ENCODE results near the gene HPN.
"Not testable (repeated sequence)": the region's sequence is repeated elsewhere in the genome, so short reads cannot be mapped to it uniquely, and the experiment has no call there.

HPN gene

DNA sequence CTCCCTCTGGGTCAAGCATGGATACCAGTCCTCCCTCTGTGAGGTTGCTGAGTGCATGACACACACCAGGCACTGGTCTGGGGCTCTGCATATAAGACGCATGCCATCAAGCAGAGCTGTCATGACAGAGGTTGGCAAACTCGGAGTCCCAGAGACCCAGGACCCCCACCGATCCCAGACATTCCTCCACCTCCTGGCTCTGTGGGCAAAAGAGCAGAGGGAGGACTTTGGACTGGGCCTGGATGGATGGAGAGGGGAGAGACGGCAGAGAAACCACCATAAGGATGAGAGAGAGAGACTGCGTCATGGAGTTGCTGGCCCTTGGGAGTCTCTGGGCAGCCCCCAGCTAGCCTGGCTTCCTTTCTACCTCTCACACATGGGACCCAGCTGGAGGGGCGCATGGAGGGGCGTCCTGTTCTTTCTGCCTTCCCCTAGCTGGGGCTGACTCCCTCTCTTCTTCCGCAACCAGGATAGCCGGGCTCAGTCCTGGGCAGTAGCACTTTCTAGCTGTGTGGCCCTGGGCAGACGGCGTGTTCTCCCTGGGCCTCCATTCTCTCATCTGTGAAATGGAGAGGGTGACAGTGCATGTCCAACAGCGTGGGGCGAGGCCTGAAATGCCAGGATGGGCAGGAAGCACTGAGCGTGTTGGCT, 1.6 kb downstream of the HPN start:
- no peak for DNase-seq (ENCODE audit: low read depth in 2 of 2)

DNA sequence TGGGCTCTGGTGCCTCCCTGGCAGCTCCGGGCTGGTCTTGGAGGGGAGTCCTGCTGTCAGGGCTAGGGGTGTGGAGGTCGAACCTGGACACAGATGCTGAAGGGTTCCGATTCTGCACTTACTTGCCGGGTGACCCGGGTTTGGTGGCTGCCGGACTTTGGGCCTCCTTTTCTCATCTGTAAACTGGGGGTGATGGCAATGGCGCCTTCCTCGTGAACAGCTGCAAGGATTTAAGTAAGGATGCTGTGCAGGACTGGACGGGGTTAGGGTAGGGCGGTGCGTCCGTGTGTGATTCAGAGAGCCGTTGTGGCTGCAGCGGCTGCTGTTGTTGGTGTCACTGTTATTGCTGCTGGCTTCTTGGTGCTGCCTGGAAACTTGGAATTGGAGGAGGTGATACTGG, 2.4 kb downstream of the HPN start:
- DNase-seq (ENCODE audit: low read depth in 2 of 2) = no peak

DNA sequence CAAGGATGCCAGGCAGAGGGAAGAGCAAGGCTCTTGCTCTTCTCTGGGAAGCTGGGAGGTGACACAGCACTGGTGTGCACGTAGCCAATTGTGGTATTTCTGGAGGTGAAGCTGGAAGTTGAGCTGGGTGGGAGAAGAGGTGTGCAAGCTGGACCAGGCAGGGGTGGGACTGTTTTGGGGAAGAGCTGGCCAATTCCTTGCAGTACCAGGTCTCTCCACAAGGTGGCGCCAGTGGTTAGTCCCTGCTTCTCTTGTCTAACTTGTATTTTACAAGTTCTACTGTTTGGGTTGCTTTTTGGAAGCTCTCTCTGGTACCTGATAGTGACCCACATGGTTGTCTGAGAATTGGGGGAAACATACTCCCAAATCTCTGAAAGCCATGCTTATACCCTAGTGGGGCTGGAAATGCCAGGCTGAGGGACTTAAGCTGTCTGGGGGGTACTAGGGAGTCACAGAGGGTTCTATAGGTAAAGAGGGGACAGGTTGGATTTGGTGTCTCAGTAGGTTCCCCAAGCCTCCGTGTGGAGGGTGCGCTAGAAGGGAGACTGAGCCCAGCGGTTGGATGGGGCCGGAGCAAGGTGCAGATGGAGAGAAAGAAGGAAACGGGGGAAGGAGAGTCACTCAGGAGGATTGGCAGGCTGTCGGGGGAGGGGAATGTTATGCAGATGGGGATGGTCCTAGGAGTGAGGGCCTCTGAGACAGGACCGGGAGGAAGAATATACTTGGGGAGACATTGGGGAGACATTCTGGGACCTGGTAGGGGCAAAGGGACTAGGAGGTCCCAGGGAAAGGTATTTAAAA, 3.0 kb downstream of the HPN start:
- DNase-seq (ENCODE audit: low read depth in 2 of 2) = no peak

DNA sequence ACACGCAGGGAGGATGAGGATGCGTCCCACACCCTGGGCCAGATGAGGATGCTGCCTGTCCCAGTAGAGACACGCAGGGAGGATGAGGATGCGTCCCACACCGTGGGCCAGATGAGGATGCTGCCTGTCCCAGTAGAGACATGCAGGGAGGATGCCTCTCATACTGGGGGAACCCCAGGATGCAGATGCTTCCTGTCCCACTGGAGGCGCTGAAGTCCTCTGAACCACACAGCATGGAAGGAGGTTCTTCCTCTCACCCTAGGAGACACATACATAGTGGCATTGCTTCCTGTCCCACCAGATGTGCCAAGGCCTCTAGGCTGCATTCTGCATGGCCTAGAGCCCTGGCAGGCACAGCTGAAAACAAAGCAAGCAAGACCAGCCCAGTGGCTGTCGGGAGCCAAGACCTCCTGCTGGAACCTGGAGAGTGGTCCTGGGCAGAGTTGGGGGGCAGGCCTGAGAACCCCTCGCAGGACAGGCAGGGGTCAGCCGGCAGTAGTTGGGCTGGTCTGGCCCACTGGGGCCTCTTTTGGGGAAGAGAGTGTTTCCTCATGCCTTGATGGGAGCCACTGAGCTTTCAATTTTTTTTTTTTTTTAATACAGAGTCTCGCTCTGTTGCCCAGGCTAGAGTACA, 4.3 kb downstream of the HPN start:
- DNase-seq (ENCODE audit: low read depth in 2 of 2) = no peak

DNA sequence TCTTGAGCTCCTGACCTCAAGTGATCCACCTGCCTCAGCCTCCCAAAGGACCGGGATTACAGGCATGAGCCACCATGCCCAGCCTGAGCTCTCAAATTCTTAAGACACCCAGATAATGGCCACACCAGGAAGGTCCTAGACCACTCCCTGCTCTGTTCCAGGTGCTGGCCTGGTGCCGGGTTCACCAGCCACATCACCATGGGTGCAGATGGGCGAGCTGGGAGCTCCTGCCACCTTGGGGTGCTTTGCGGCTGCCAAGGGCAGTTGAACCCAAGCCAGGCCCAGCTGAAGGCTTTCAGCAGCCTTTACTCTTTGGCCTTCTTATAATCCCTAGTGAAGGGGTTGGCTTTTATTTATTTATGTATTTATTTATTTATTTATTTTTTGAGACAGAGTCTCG, 4.9 kb downstream of the HPN start:
- no peak for DNase-seq (ENCODE audit: low read depth in 2 of 2)

DNA sequence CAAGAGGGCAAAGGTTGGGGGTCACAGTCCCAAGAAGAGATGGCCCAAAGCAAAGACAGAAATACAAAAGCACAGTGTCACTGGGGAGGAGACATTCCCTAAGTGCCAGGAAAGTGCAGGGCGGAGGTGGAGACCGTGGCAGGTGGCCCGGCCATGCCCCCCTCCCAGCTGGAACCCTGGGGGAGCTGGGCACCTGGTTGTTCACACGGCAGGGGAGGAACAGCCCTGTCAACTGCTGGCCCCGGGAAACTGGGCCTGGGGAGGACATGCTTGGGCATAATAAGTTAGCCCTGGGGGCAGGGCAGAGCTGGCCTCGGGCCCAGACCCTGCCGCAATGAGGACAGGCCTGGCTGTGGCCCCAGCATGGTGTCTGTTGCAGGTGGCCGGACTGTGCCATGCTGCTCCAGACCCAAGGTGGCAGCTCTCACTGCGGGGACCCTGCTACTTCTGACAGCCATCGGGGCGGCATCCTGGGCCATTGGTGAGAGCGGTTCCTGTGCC, 7.4 kb downstream of the HPN start:
- no peak for DNase-seq (ENCODE audit: low read depth in 2 of 2)

DNA sequence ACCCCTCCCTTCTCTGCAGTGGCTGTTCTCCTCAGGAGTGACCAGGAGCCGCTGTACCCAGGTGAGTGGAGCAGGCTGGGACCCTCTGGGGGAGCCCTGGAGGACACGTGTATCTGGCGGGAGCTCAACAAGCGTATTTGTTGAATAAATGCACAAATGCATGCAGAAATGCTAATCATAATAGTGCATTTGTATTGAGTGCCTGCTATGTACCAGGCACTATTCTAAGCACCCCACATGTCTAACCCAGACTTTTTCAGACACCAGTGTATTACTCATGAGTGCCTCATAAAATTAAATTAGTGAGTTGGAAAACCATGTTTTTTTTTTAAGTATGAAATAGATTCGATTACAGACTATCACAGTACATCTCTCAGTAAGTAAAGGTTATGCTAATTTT, 7.9 kb downstream of the HPN start:
- no peak for DNase-seq (ENCODE audit: low read depth in 2 of 2)

DNA sequence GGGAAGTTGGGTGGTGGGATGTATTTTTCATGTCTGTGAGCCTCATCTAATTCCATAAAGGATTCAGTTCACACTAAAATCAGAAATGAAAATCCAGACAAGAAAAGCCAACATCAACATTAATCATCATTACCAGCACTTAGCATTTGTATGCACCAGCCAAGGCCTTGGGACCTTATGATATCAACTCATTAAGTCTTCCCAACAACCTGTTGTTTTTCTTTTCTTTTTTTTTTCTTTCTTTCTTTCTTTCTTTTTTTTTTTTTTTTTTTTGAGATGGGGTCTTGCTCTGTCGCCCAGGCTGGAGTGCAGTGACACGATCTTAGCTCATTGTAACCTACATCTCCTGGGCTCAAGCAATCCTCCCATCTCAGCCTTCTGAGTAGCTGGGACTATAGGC, 9.1 kb downstream of the HPN start:
- not testable (repeated sequence) for DNase-seq (ENCODE audit: low read depth in 2 of 2)

DNA sequence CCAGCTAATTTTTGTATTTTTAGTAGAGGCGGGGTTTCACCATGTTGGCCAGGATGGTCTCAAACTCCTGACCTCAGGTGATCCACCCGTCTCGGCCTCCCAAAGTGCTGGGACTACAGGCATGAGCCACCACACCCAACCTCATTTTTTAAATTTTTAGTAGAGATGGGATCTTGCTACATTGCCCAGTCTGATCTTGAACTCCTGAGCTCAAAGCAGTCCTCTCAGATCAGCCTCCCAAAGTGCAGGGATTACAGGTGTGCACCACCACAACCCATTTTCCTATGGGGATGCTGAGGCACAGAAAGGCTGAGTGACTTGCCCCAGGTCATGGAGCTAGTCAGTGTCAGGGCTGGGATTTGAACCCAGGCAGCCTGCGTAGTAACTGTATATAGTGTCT, 9.7 kb downstream of the HPN start:
- DNase-seq (ENCODE audit: low read depth in 2 of 2) = not testable (repeated sequence)

DNA sequence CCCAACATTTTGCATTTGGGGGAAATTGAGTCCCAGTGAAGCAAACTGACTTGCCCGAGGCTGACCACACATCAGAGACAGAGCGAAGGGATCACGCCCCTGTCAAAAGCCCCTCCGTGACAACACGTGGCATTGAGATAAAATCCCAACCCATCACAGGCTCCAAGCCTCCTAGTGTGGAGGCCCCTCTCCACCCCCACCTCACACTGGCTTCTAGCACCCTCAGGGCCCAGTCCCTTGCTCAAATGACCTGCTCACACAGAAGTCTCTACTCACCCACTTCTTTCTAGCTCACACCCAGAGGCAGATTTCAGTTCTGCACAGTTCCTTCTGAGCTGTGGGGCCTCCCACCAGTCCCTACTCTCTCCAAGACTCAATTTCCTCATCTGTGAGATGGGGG, 10.3 kb downstream of the HPN start:
- no peak for DNase-seq (ENCODE audit: low read depth in 2 of 2)

DNA sequence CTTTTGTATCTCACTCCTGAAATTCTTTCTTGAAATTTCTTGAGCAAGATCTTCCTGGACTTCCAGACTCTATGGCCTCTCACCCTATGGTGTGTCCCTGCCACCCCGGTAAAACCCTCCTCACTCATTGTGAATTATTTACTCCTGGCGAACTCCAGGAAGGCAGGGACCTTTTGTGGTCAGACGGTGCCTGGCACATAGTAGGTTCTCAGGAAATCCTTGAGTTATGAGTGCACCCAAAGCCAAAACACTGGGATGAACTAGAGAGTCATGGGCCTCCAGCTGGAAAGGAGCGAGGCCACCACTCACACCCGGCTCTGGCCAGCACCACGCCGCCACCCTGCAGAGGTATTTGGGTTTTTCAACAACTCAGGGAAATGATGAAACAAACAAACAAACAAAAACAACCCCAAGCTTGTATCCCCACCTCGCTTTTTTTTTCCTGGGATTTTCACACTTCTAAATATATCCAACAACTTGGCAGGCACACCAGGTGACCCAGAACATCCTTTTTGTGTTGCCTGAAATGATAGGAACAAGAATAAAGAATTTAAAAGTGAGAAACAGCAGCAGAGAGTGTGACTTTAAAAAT, 11.2 kb downstream of the HPN start:
- no peak for DNase-seq (ENCODE audit: low read depth in 2 of 2)

DNA sequence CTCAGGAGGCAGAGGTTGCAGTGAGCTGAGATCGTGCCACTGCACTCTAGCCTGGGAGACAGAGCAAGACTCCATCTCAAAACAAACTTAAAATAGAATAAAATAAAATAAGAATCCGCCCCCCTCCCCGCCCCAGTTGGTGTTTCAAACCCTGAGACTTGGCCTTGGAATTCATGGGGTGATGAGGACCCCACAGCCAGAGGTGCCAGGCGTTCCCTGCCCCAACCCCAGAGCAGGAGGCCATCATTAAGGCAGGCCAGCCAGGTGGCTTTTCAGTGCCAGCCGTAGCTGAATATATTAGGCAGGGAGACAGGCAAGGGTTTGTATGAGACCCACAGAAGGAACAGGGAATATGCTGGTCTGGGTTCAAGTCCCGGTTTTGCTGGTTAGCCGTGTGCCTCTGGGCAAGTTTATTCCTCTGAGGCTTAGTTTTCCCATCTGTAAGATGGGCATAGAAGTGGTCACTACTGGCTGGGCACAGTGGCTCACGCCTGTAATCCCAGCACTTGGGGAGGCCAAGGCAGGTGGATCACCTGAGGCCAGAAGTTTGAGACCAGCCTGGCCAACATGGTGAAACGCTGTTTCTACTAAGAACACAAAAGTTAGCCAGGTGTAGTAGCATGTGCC, 12.3 kb downstream of the HPN start:
- no peak for DNase-seq (ENCODE audit: low read depth in 2 of 2)

DNA sequence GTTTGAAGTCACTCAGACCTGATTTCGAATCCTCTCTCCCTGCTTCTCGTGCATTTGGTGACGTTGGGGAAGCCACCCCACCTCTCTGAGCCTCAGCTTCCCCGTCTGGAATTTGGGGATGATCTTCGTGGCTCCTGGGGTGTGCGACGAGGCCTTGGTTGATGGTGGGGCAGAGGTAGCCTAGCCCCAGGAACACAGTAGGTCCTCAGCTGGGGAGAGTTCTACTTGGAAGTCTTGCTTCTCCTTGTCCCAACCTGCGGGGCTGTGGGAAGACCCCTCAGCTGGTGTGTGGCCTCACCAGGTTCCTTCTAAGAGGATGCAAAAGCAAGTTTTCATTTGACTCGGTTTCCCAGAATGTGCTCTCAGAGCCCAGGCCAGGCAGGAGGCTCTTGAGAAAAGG, 13.1 kb downstream of the HPN start:
- no peak for DNase-seq (ENCODE audit: low read depth in 2 of 2)

DNA sequence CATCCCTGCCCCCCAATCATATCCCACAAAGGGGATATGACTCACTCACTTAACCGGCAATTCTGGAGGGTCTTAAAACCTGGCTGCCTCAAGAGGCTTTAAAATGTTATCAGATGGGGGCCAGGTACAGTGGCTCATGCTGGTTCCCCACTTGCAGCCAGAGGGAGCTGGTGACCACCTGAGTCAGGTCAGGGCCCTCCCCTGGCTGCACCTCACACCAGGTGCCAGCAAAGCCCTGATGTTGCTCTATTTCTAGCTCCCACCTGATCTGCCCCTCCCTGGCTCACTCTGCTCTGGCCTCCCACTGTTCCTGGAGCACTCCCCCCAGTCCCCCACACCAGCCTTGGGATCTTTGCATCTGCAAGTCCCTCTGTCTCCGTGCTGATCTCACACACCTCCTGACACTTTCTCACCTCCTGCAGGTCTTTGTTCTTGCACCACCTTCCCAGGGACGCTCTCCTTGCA, 14.2 kb downstream of the HPN start:
- no peak for DNase-seq (ENCODE audit: low read depth in 2 of 2)

DNA sequence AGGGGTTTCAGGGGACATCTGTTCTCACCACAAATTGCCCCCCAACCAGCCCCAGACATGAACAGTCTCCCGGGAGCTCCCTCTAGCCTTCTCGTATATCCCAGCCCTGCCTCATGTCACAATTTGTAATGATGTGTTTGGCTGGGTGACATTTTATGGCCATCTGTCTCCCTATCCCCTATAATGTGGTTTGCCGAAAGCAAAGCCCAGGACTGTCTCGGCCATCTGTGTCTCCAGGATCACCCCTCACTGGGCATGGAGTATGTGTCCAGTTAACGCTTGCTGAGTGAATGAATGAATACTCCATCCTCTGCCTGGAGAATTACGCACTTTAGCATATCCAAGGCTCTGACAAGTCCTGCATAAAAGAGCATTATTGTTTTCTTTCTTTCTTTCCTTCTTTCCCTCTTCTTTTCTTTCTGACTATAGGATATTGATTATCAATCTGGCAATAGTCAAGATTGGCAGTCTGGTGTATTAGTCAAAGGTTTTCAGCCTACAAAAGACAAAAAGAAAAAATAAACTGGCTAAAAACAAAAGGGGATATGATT, 15.1 kb downstream of the HPN start:
- DNase-seq (ENCODE audit: low read depth in 2 of 2) = no peak

DNA sequence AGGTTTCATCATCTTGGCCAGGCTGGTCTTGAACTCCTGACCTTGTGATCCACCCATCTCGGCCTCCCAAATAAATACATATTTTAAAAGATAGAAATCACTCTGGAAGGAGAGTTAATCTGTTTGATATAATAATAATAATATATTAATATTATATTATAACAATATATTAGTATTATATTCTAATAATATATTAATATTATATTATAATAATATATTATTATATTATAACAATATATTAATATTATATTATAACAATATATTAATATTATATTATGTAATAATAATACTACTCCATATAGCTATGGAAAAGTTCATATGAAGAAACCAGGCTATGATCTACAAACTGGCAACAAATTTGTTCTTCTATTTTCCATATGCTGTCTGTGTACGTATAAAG, 16.8 kb downstream of the HPN start:
- DNase-seq (ENCODE audit: low read depth in 2 of 2) = no peak

DNA sequence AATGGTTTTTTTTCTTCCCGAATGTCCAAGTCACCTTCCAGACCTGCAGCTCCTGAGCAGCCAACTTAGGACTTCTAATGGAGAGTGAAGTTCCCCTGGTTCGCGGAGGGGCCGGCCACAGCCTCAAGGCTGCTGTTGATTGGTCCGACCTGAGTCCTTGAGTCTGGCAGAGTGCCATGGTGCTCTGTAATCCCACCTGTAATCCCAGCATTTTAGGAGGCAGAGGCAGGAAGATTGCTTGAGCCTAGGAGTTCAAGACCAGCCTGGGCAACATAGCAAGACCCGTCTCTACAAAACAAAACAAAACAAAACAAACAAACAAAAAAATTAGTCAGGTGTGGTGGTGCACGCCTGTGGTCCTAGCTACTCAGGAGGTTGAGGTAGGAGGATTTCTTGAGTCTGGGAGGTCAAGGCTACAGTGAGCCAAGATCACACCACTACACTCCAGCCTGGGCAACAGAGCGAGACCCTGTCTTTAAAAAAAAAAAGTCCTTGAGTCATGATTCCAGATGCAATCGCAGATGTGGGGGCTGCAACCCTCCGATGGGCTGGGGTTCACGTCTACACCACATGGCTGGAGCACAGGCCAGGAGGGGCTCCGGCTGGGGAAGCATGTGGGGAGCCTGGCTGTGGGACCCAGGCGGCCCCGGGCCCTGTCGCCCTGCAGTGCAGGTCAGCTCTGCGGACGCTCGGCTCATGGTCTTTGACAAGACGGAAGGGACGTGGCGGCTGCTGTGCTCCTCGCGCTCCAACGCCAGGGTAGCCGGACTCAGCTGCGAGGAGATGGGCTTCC, 17.7 kb downstream of the HPN start:
- DNase-seq (ENCODE audit: low read depth in 2 of 2) = no peak

DNA sequence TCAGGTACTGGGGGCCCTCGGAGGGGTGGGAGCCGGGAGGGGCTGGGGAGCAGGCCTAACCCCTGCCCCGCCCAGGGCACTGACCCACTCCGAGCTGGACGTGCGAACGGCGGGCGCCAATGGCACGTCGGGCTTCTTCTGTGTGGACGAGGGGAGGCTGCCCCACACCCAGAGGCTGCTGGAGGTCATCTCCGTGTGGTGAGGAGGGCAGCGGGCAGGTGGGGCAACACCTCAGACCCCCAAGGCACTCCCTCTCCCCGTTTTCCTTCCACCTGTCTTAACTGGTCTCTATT, 18.2 kb downstream of the HPN start:
- no peak for DNase-seq (ENCODE audit: low read depth in 2 of 2)

DNA sequence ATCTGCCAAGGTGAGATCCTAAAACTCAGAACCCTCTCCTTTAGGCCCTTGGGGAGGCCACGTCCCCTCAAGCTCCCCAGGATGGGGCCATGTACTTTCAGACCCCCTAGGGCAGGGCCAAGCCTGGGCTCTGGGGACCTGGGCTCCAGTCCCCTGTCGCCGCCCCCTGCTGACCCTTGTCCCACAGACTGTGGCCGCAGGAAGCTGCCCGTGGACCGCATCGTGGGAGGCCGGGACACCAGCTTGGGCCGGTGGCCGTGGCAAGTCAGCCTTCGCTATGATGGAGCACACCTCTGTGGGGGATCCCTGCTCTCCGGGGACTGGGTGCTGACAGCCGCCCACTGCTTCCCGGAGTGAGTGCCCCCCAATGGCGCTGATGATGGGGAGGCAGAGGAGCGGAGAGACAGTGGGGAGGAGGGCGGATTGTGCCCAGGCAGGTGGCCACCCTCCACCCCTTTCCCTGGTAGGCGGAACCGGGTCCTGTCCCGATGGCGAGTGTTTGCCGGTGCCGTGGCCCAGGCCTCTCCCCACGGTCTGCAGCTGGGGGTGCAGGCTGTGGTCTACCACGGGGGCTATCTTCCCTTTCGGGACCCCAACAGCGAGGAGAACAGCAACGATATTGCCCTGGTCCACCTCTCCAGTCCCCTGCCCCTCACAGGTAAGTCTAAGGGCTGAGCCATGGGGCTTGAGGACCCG, 18.8 kb downstream of the HPN start:
- no peak for DNase-seq (ENCODE audit: low read depth in 2 of 2)

DNA sequence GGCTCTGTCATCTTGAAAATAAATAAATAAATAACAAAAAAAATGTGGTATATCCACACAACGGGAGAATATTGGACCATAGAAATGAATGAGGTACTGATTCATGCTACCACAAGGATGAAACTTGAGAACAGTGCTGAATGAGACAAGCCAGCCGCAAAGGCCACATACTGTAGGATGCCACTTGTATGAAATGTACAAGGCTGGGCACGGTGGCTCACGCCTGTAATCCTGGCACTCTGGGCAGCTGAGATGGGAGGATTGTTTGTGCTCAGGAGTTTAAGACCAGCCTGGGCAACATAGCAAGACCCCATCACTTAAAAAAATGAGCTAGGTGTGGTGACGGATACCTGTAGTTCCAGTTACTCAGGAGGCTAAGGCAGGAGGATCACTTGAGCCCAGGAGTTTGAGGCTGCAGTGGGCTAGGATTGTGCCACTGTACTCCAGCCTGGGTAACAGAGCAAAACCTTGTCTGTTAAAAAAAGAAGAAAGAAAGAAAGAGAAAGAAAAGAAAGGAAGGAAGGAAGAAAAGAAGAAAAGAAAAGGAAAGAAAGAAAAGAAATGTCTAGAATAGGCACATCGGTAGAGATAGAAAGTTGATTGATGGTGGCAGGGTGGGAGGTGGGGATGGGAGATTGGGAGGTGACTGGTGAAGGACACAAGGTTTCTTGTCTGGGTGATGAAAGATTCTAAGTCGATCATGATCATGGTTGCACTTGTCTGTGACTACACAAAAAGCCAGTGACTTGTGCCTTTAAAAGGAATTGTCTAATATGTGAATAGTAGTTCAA, 20.3 kb downstream of the HPN start:
- DNase-seq (ENCODE audit: low read depth in 2 of 2) = no peak
